HEK293T (cell line): ENCODE results near the gene EMC10.

Experiments used
- CTCF ChIA-PET: fragments of 350-600 bp; formaldehyde crosslinking; extraction: SDS; loops from one replicate; lab custom pipeline; 2021; ENCODE audit warnings: antibody characterized with exemption, inconsistent platforms; lab: Yijun Ruan, JAX
- POLR2A ChIA-PET: fragments of 350-600 bp; formaldehyde crosslinking; extraction: SDS; loops from one replicate; lab custom pipeline; 2020; ENCODE audit warnings: antibody characterized with exemption, inconsistent platforms; lab: Yijun Ruan, JAX
- DNase-seq: peaks from one replicate; pipeline ENCODE4 v3.0.0; 2012; ENCODE audit warnings: mixed read lengths; ENCODE audit errors: extremely low spot score
- ARNT ChIP-seq: fragments of 450-650 bp; IDR thresholded peaks from 2 replicates; pipeline ENCODE4 v1.6.1; 2017; ENCODE audit warnings: mild to moderate bottlenecking
- BHLHE40 ChIP-seq: fragments of 450-650 bp; IDR thresholded peaks from 2 replicates; pipeline ENCODE4 v1.6.1; 2016; ENCODE audit warnings: mild to moderate bottlenecking, moderate library complexity, borderline replicate concordance
- CTBP1 ChIP-seq: fragments of 450-650 bp; IDR thresholded peaks from 2 replicates; pipeline ENCODE4 v1.6.1; 2016; ENCODE audit warnings: borderline replicate concordance
- ELF4 ChIP-seq: fragments of 450-650 bp; IDR thresholded peaks from 2 replicates; pipeline ENCODE4 v1.6.1; 2017; ENCODE audit warnings: antibody characterized with exemption
- FOXA1 ChIP-seq: fragments of 450-650 bp; IDR thresholded peaks from 2 replicates; pipeline ENCODE4 v1.6.1; 2016; ENCODE audit warnings: mild to moderate bottlenecking
- FOXK2 ChIP-seq: fragments of 450-650 bp; IDR thresholded peaks from 2 replicates; pipeline ENCODE4 v1.6.1; 2016; ENCODE audit warnings: mild to moderate bottlenecking
- FOXM1 ChIP-seq: fragments of 450-650 bp; IDR thresholded peaks from 2 replicates; pipeline ENCODE4 v1.6.1; 2017; ENCODE audit warnings: mild to moderate bottlenecking, borderline replicate concordance
- HDGF ChIP-seq: fragments of 450-650 bp; IDR thresholded peaks from 2 replicates; pipeline ENCODE4 v1.6.1; 2017; ENCODE audit warnings: antibody characterized with exemption, borderline replicate concordance
- L3MBTL2 ChIP-seq: fragments of 450-650 bp; conservative IDR thresholded peaks from 2 replicates; pipeline ENCODE4 v1.6.1; 2016; ENCODE audit warnings: mild to moderate bottlenecking
- LEF1 ChIP-seq: fragments of 450-650 bp; IDR thresholded peaks from 2 replicates; pipeline ENCODE4 v1.6.1; 2017; ENCODE audit warnings: mild to moderate bottlenecking, borderline replicate concordance
- NFRKB ChIP-seq: fragments of 450-650 bp; IDR thresholded peaks from 2 replicates; pipeline ENCODE4 v1.6.1; 2016; ENCODE audit warnings: mild to moderate bottlenecking, moderate library complexity
- SP1 ChIP-seq: fragments of 450-650 bp; IDR thresholded peaks from 2 replicates; pipeline ENCODE4 v1.6.1; 2017
- SUZ12 ChIP-seq: fragments of 450-650 bp; IDR thresholded peaks from 2 replicates; pipeline ENCODE4 v1.6.1; 2016; ENCODE audit warnings: mild to moderate bottlenecking
- TARDBP ChIP-seq: fragments of 450-650 bp; IDR thresholded peaks from 2 replicates; pipeline ENCODE4 v1.6.1; 2016
- ZNF384 ChIP-seq: fragments of 450-650 bp; IDR thresholded peaks from 2 replicates; pipeline ENCODE4 v1.6.1; 2016
- TF ChIP-seq, protein P1 (sequence below): fragments of 450-650 bp; IDR thresholded peaks from 2 replicates; pipeline ENCODE4 v1.6.1; 2016

EMC10 gene

DNA sequence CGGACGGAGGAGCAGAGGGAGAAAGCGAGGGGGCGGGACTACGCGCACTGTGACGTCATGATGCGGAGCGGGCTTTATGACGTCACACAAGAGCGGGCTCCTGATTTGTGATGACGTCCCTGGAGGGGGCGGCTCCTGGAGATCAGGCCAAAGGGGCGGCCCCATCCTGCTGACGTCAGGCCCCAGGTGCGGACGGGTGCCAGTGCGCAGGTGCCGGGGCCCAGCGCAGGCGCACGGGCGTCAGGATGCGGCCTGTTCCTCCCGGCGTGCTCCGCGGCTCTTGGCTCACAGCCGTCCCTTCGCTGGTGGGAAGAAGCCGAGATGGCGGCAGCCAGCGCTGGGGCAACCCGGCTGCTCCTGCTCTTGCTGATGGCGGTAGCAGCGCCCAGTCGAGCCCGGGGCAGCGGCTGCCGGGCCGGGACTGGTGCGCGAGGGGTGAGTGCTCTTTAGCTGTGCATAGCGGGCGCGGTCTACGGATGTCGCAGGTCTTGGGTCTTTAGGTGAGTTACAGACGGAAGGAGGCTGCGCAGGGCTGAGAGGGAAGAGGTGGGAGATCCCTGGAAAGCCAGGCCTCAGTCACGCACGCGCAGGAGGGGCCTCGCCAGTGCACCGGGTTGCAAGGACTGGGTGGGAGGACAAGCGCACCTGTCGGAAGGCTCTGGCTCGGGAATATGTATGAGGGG, at the start of gene EMC10, which contains the start of gene GARIN5A:
TSS of gene EMC10 (plus strand) at position 284 of the 683 bp plus-strand sequence. CDS start at position 322, 38 bp downstream.
TSS of gene GARIN5A (minus strand) at position 625 of the 683 bp plus-strand sequence. CDS start at position 165, 460 bp downstream.
- peak; percentile 100 for DNase-seq
- no peak for TF ChIP-seq FOXA1
- TF ChIP-seq ZNF384, result no peak
- no peak for TF ChIP-seq CTBP1
- no peak for TF ChIP-seq SUZ12
- peak; percentile 70 for TF ChIP-seq L3MBTL2
- no peak for TF ChIP-seq BHLHE40
- no peak for TF ChIP-seq NFRKB
- TF ChIP-seq TARDBP, result peak; percentile 98
- peak; percentile 42; the same call in 1 of the 2 replicates for TF ChIP-seq ELF4
- no peak for TF ChIP-seq HDGF
- no peak for TF ChIP-seq SP1
- TF ChIP-seq ARNT, result no peak
- no peak for TF ChIP-seq FOXK2
- TF ChIP-seq, protein P1, sequence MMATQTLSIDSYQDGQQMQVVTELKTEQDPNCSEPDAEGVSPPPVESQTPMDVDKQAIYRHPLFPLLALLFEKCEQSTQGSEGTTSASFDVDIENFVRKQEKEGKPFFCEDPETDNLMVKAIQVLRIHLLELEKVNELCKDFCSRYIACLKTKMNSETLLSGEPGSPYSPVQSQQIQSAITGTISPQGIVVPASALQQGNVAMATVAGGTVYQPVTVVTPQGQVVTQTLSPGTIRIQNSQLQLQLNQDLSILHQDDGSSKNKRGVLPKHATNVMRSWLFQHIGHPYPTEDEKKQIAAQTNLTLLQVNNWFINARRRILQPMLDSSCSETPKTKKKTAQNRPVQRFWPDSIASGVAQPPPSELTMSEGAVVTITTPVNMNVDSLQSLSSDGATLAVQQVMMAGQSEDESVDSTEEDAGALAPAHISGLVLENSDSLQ, result peak; percentile 62; the same call in 1 of the 2 replicates
- no peak for TF ChIP-seq LEF1
- no peak for TF ChIP-seq FOXM1
- ChIA-PET POLR2A (no interaction called here), CTCF (no interaction called here)

- DNase-seq, result no peak
- ChIA-PET CTCF (no interaction called here), POLR2A (no interaction called here)
- TF ChIP-seq FOXK2, result no peak
- no peak for TF ChIP-seq TARDBP
- TF ChIP-seq NFRKB, result no peak
- no peak for TF ChIP-seq BHLHE40
- no peak for TF ChIP-seq FOXM1
- no peak for TF ChIP-seq ZNF384
- TF ChIP-seq CTBP1, result no peak
- TF ChIP-seq L3MBTL2, result no peak
- no peak for TF ChIP-seq LEF1
- no peak for TF ChIP-seq FOXA1
- no peak for TF ChIP-seq HDGF
- TF ChIP-seq ELF4, result no peak
- no peak for TF ChIP-seq SP1
- TF ChIP-seq ARNT, result no peak
- TF ChIP-seq, protein P1, result no peak
- no peak for TF ChIP-seq SUZ12
These were observed 48.9 kb upstream of the EMC10 start for GRCh38 chr19:50427318-50427925.

DNA sequence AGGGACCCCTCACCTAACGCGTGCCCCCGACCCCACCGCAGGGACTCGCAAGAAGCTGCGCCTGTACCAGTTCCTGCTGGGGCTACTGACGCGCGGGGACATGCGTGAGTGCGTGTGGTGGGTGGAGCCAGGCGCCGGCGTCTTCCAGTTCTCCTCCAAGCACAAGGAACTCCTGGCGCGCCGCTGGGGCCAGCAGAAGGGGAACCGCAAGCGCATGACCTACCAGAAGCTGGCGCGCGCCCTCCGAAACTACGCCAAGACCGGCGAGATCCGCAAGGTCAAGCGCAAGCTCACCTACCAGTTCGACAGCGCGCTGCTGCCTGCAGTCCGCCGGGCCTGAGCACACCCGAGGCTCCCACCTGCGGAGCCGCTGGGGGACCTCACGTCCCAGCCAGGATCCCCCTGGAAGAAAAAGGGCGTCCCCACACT, 48.3 kb upstream of the EMC10 start:
- DNase-seq, result no peak
- CTCF ChIA-PET, result no interaction called here
- TF ChIP-seq LEF1, result no peak
- TF ChIP-seq FOXA1, result no peak
- TF ChIP-seq FOXK2, result no peak
- TF ChIP-seq TARDBP, result no peak
- TF ChIP-seq, protein P1, result no peak
- TF ChIP-seq L3MBTL2, result no peak
- TF ChIP-seq ELF4, result no peak
- no peak for TF ChIP-seq BHLHE40
- TF ChIP-seq SP1, result no peak
- TF ChIP-seq CTBP1, result no peak
- no peak for TF ChIP-seq ZNF384
- no peak for TF ChIP-seq FOXM1
- no peak for TF ChIP-seq SUZ12
- no peak for TF ChIP-seq HDGF
- TF ChIP-seq ARNT, result no peak
- no peak for TF ChIP-seq NFRKB
- POLR2A ChIA-PET, result no interaction called here

DNA sequence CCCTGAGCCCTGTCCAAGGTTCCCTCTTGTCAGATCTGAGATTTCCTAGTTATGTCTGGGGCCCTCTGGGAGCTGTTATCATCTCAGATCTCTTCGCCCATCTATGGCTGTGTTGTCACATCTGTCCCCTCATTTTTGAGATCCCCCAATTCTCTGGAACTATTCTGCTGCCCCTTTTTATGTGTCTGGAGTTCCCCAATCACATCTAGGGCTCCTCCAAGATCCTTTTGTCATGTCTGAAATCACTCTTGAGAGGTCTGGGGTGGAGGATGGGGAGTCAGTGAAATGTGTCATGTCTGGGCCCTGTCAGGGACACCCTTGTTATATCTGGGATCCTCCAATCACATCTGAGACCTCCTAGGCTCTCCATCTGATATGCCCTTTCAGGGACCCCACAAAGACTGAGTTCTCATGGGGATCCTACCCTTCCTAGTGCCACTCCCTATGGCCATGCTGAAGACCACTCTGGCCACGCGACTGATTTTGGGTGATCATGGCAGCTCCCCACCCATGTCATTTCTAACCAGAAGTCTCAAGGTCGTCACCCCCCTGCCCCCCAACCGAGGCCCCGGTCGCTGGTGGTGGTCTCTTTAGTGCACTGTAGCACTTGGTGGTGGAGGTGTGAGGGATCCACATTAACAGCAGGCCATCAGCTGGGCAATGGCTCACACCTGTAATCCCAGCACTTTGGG, 47.4 kb upstream of the EMC10 start:
- TF ChIP-seq ELF4 (no peak), CTBP1 (no peak), NFRKB (no peak), LEF1 (no peak)
- TF ChIP-seq, protein P1, result no peak
- DNase-seq, result no peak
- CTCF ChIA-PET, result no interaction called here
- POLR2A ChIA-PET, result interaction anchor here (0.9 to 1.3 kb wide), 3 partner anchors 11 to 53 kb away, joined by 3 to 4 read pairs (median 3); partner anchors contain the start of genes NR1H2 and POLD1
